H9 (cell line): ENCODE measurements around the gene BBS10. TPM values are rescaled to one million over a fixed set of nuclear protein-coding genes. Genes with fewer than 3 reads are reported as not detected.

ENCODE experiments used
- DNase-seq: peaks from one replicate; pipeline ENCODE4 v3.0.0-alpha.2; 2017
- H2AFZ ChIP-seq: one replicate; pipeline ENCODE4 v1.6.1; 2013; ENCODE audit warnings: mild to moderate bottlenecking, low read length, control low read depth, moderate library complexity
- H2AK5ac ChIP-seq: 2 replicates; pipeline ENCODE4 v1.6.1; 2013; ENCODE audit warnings: low read length, control low read depth, mixed read lengths; ENCODE audit not compliant: insufficient read length
- H2BK120ac ChIP-seq: one replicate; pipeline ENCODE4 v1.6.1; 2013; ENCODE audit warnings: low read depth, mild to moderate bottlenecking, low read length, control low read depth, inconsistent platforms; ENCODE audit not compliant: poor library complexity, severe bottlenecking
- H2BK12ac ChIP-seq: 2 replicates; pipeline ENCODE4 v1.6.1; 2013; ENCODE audit warnings: low read length, control low read depth, mixed read lengths, low read depth; ENCODE audit not compliant: insufficient read length
- H2BK15ac ChIP-seq: 2 replicates; pipeline ENCODE4 v1.6.1; 2013; ENCODE audit warnings: low read depth, low read length, control low read depth
- H2BK20ac ChIP-seq: one replicate; pipeline ENCODE4 v1.6.1; 2013; ENCODE audit warnings: low read depth, mild to moderate bottlenecking, low read length, control low read depth, inconsistent platforms; ENCODE audit not compliant: poor library complexity, severe bottlenecking
- H2BK5ac ChIP-seq: 2 replicates; pipeline ENCODE4 v1.6.1; 2013; ENCODE audit warnings: low read length, control low read depth, mixed read lengths; ENCODE audit not compliant: insufficient read length
- H3K14ac ChIP-seq: 2 replicates; pipeline ENCODE4 v1.6.1; 2013; ENCODE audit warnings: low read length, control low read depth; ENCODE audit not compliant: insufficient read depth
- H3K18ac ChIP-seq: 2 replicates; pipeline ENCODE4 v1.6.1; 2013; ENCODE audit warnings: low read depth, mild to moderate bottlenecking, mixed read lengths, low read length, control low read depth; ENCODE audit not compliant: insufficient read length
- H3K23ac ChIP-seq: 2 replicates; pipeline ENCODE4 v1.6.1; 2013; ENCODE audit warnings: low read length, control low read depth, mixed read lengths, low read depth; ENCODE audit not compliant: insufficient read length
- H3K23me2 ChIP-seq: 2 replicates; pipeline ENCODE4 v1.6.1; 2013; ENCODE audit warnings: low read depth, mild to moderate bottlenecking, mixed read lengths, low read length, control low read depth; ENCODE audit not compliant: insufficient read length, poor library complexity, severe bottlenecking
- H3K27ac ChIP-seq: 2 replicates; pipeline ENCODE4 v1.5.1; 2013; ENCODE audit warnings: low read length, control low read depth, mixed read lengths, low read depth; ENCODE audit not compliant: insufficient read length
- H3K27me3 ChIP-seq: 2 replicates; pipeline ENCODE4 v1.6.1; 2013; ENCODE audit warnings: low read length, control low read depth, inconsistent platforms; ENCODE audit not compliant: insufficient read depth
- H3K4ac ChIP-seq: 2 replicates; pipeline ENCODE4 v1.6.1; 2013; ENCODE audit warnings: low read depth, mild to moderate bottlenecking, control low read depth, inconsistent platforms, low read length, moderate library complexity
- H3K4me1 ChIP-seq: 2 replicates; pipeline ENCODE4 v1.6.1; 2013; ENCODE audit warnings: low read length, control low read depth, inconsistent platforms; ENCODE audit not compliant: insufficient read depth
- H3K4me2 ChIP-seq: 2 replicates; pipeline ENCODE4 v1.6.1; 2013; ENCODE audit warnings: low read length, control low read depth, mixed read lengths; ENCODE audit not compliant: insufficient read length, insufficient read depth
- H3K56ac ChIP-seq: 2 replicates; pipeline ENCODE4 v1.6.1; 2013; ENCODE audit warnings: low read depth, mild to moderate bottlenecking, mixed read lengths, low read length, control low read depth; ENCODE audit not compliant: insufficient read length
- H3K79me1 ChIP-seq: 2 replicates; pipeline ENCODE4 v1.6.1; 2013; ENCODE audit warnings: low read depth, mild to moderate bottlenecking, moderate library complexity, low read length, control low read depth, inconsistent platforms; ENCODE audit not compliant: insufficient read depth, poor library complexity, severe bottlenecking
- H3K79me2 ChIP-seq: 2 replicates; pipeline ENCODE4 v1.6.1; 2013; ENCODE audit warnings: low read length, control low read depth, inconsistent platforms; ENCODE audit not compliant: insufficient read depth
- H3K9ac ChIP-seq: 2 replicates; pipeline ENCODE4 v1.6.1; 2013; ENCODE audit warnings: low read length, control low read depth, mixed read lengths; ENCODE audit not compliant: insufficient read length; ENCODE audit errors: extremely low read depth
- H3K9me3 ChIP-seq: one replicate; pipeline ENCODE4 v1.6.1; 2013; ENCODE audit warnings: low read depth, low read length, inconsistent platforms; ENCODE audit not compliant: control insufficient read depth
- H3T11ph ChIP-seq: one replicate; pipeline ENCODE4 v1.6.1; 2013; ENCODE audit warnings: mild to moderate bottlenecking, low read length, control low read depth, inconsistent platforms
- H4K20me1 ChIP-seq: one replicate; pipeline ENCODE4 v1.6.1; 2013; ENCODE audit not compliant: control insufficient read depth, insufficient read length, insufficient read depth
- H4K5ac ChIP-seq: 2 replicates; pipeline ENCODE4 v1.6.1; 2013; ENCODE audit warnings: low read depth, mild to moderate bottlenecking, mixed read lengths, low read length, control low read depth; ENCODE audit not compliant: insufficient read length
- H4K8ac ChIP-seq: replicated peaks from 2 replicates; pipeline ENCODE4 v1.6.1; 2013; ENCODE audit warnings: low read length, control low read depth, mixed read lengths, low read depth; ENCODE audit not compliant: insufficient read length
- H4K91ac ChIP-seq: 2 replicates; pipeline ENCODE4 v1.6.1; 2013; ENCODE audit warnings: low read depth, mild to moderate bottlenecking, moderate library complexity, mixed read lengths, low read length, control low read depth; ENCODE audit not compliant: insufficient read length
- H3K27ac Mint-ChIP-seq, 3 experiments: 2 replicates in 2 of 3; 3 replicates in 1 of 3; pipeline ENCODE4 v1.8.0; 2020 to 2021; ENCODE audit warnings: mixed read lengths in 3 of 3, mild to moderate bottlenecking in 1 of 3, moderate library complexity in 1 of 3
- H3K27me3 Mint-ChIP-seq: 2 replicates; pipeline ENCODE4 v1.8.0; 2021; ENCODE audit warnings: low read depth, mild to moderate bottlenecking, moderate library complexity, mixed read lengths
- H3K36me3 Mint-ChIP-seq, 3 experiments: 2 replicates in 2 of 3; 3 replicates in 1 of 3; pipeline ENCODE4 v1.8.0; 2020 to 2021; ENCODE audit warnings: low read depth in 3 of 3, mixed read lengths in 3 of 3; ENCODE audit not compliant: insufficient read depth in 1 of 3
- H3K4me1 Mint-ChIP-seq, 2 experiments: 2 replicates each; pipeline ENCODE4 v1.8.0; 2020; ENCODE audit warnings: mixed read lengths in 2 of 2
- H3K4me3 Mint-ChIP-seq, 2 experiments: 2 replicates in 1 of 2; 3 replicates in 1 of 2; pipeline ENCODE4 v1.8.0; 2020 to 2021; ENCODE audit warnings: mild to moderate bottlenecking in 2 of 2, mixed read lengths in 2 of 2, moderate library complexity in 1 of 2
- H3K9me3 Mint-ChIP-seq, 2 experiments: 2 replicates in 1 of 2; 3 replicates in 1 of 2; pipeline ENCODE4 v1.8.0; 2020; ENCODE audit warnings: mild to moderate bottlenecking in 2 of 2, mixed read lengths in 2 of 2, moderate library complexity in 1 of 2
- WGBS: extraction: QIAGEN DNeasy Blood & Tissue Kit; methylation state at CpG from one replicate; pipeline ENCODE4 v1.1.7; 2013; ENCODE audit warnings: missing lambda C conversion rate, low lambda C conversion rate, mixed read lengths; ENCODE audit not compliant: insufficient read length; ENCODE audit errors: extremely low coverage; 5-methylcytosine and 5-hydroxymethylcytosine counted together
- total RNA-seq: library from RNA; stranded (reverse); gene quantifications from 2 replicates; pipeline ENCODE4 v1.2.1, GENCODE V29; 2021
- TF ChIP-seq, protein P1 (sequence below): fragments of 200-600 bp; sonication (generic); conservative IDR thresholded peaks from 3 replicates; pipeline ENCODE4 v1.8.0; 2021; ENCODE audit warnings: antibody characterized with exemption, mild to moderate bottlenecking

BBS10 gene
- total RNA-seq, 1 experiment from 2014 or later: 6.6 TPM

DNA sequence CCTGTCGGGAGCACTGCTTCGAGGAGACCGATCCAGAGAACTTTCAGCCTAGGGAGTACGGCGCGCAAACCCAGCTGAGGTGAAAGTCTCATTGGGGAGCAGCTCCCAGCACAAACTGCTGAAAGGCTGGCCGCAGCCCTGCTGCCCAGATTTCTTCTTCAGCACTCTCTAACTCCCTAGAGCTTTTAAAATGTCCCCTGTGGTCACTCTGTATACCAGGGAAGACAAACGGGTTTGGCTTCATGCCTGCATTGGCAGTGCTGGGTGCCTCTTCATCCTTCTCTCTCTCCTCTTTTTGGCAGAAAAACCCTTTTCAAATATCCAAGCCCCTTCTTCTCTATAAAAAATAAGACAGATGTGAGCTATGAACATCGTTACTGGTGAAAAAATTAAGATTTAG lies 34.9 kb downstream of the BBS10 start:
- H4K8ac ChIP-seq: no peak overlapping the region
- H3K27ac ChIP-seq: no peak overlapping the region
- no peak overlapping the region for H3K4ac ChIP-seq
- no peak overlapping the region for H4K5ac ChIP-seq
- H4K91ac ChIP-seq: no peak overlapping the region
- no peaks in the 10 kb centered on the region for H3K79me1 ChIP-seq
- no peak overlapping the region for H2BK5ac ChIP-seq
- H2AK5ac ChIP-seq: no peak overlapping the region
- no peaks in the 10 kb centered on the region for H4K20me1 ChIP-seq
- no CpG with 5 or more reads among the region's 9 CpGs for WGBS
- H3K9ac ChIP-seq: no peak overlapping the region
- no peaks in the 10 kb centered on the region for H3K23me2 ChIP-seq
- no peak overlapping the region for H3K4me2 ChIP-seq
- no peak overlapping the region for H3K18ac ChIP-seq
- Mint-ChIP-seq H3K36me3 (no peaks in the 10 kb centered on the region), H3K4me1 (peaks cover 15 to 16% of the 10 kb centered on the region in 2 experiments), H3K27me3 (no peaks in the 10 kb centered on the region), H3K4me3 (peak overlapping the region in 1 of 2 experiments; percentile 20; a peak in 1 of 5 replicates), H3K9me3 (no peaks in the 10 kb centered on the region), H3K27ac (no peak overlapping the region)
- no peak overlapping the region for H2BK15ac ChIP-seq
- H2BK120ac ChIP-seq: no peak overlapping the region
- H3K56ac ChIP-seq: no peak overlapping the region
- H3K9me3 ChIP-seq: no peaks in the 10 kb centered on the region
- no peak overlapping the region for H3K14ac ChIP-seq
- DNase-seq: peak; percentile 47
- H2AFZ ChIP-seq: peak overlapping the region; percentile 2
- H2BK20ac ChIP-seq: no peak overlapping the region
- 0 out of 2 replicates have a peak, but pooled peaks cover 2% of the 10 kb centered on the region for H3K4me1 ChIP-seq
- TF ChIP-seq, protein P1, sequence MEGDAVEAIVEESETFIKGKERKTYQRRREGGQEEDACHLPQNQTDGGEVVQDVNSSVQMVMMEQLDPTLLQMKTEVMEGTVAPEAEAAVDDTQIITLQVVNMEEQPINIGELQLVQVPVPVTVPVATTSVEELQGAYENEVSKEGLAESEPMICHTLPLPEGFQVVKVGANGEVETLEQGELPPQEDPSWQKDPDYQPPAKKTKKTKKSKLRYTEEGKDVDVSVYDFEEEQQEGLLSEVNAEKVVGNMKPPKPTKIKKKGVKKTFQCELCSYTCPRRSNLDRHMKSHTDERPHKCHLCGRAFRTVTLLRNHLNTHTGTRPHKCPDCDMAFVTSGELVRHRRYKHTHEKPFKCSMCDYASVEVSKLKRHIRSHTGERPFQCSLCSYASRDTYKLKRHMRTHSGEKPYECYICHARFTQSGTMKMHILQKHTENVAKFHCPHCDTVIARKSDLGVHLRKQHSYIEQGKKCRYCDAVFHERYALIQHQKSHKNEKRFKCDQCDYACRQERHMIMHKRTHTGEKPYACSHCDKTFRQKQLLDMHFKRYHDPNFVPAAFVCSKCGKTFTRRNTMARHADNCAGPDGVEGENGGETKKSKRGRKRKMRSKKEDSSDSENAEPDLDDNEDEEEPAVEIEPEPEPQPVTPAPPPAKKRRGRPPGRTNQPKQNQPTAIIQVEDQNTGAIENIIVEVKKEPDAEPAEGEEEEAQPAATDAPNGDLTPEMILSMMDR: no peak
- no peak overlapping the region for H3T11ph ChIP-seq
- H3K79me2 ChIP-seq: no peaks in the 10 kb centered on the region
- no peak overlapping the region for H2BK12ac ChIP-seq
- H3K23ac ChIP-seq: no peak overlapping the region
- H3K27me3 ChIP-seq: no peaks in the 10 kb centered on the region
